Measurements from ENCODE around the gene SORBS1. TPM values are rescaled to one million over a fixed set of nuclear protein-coding genes. Genes with fewer than 3 reads are reported as not detected.
A peak's percentile ranks its signal among the peaks of the same experiment; 100 is the strongest.

SORBS1 gene
- total RNA-seq, 4 donors from 2014 or later, result 23.3 to 359 (median 72.2) TPM

DNA sequence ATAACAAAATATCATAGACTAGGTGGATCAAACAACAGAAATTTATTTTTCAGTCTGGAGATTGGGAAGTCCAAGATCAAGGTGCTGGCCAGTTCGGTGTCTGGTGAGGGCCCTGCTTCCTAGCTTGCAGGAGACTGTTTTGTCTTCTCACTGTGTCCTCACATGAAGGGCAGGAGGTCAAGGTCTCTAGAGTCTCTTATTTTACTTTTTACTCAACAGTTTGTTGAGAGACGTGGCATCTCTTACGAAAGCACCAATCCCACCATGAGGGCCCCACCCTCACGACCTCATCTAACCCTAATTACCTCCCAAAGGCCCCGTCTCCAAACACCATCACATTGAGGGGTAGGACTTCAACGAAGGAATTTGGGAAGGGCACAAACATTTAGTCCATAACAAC, 41.2 kb upstream of the SORBS1 start:
- Histone ChIP-seq H3K9me3 (no peaks in the 10 kb centered on the region), H3K27ac (peak overlapping the region in 2 of 4 donors; percentile 44 to 81), H3K36me3 (peaks cover 1 to 33% (median 3%) of the 10 kb centered on the region in 3 donors), H3K4me3 (no peak overlapping the region), H3K4me1 (peaks cover 0 to 7% (median 0%) of the 10 kb centered on the region in 3 donors), H3K27me3 (no peaks in the 10 kb centered on the region)
- no peak for TF ChIP-seq POLR2A (IDR thresholded peaks at IDR 0.05)
- TF ChIP-seq, protein P1, sequence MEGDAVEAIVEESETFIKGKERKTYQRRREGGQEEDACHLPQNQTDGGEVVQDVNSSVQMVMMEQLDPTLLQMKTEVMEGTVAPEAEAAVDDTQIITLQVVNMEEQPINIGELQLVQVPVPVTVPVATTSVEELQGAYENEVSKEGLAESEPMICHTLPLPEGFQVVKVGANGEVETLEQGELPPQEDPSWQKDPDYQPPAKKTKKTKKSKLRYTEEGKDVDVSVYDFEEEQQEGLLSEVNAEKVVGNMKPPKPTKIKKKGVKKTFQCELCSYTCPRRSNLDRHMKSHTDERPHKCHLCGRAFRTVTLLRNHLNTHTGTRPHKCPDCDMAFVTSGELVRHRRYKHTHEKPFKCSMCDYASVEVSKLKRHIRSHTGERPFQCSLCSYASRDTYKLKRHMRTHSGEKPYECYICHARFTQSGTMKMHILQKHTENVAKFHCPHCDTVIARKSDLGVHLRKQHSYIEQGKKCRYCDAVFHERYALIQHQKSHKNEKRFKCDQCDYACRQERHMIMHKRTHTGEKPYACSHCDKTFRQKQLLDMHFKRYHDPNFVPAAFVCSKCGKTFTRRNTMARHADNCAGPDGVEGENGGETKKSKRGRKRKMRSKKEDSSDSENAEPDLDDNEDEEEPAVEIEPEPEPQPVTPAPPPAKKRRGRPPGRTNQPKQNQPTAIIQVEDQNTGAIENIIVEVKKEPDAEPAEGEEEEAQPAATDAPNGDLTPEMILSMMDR (IDR thresholded peaks at IDR 0.05), result no peak
- intact Hi-C loops (cut with DNase I), result loop anchor here (5.0 kb wide), 2 partner anchors 170 to 230 kb away; no protein-coding TSS in a partner anchor
- WGBS, 2 donors, result 80 to 83% methylated on average over 6 of the region's 6 CpGs
- DNase-seq, result no peak

DNA sequence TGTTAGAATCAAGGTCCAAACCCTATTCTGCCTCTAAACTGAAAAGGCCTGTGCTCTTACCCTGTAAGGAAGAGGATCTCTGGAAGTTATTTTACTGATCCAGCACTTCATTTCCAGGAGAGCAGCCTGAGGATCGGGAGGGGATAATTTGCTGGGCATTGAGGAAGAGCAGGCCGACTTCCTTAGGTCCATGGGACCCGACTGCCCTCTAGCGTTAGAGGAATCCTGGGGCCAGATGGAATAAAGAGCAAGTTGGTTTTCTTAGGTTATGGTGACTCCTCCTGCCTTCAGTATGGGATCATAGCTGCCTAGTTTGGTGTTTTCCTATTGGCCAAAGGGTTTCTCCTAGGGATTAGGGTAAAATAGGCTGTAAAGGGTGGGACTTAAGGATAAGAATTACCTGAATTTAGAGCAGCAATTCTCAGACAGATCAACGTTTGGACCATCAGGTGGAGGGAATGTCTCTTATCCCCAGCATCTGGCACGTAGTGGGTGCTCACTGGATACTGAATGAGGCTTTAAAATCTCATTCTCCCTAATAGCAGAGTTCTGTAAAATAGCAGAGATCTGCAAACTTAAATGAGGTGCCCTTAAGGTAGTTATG, 40.0 kb upstream of the SORBS1 start:
- Histone ChIP-seq H3K27ac (peak overlapping the region in 3 of 4 donors; percentile 49 to 81 (median 51)), H3K4me1 (peaks cover 0 to 4% (median 0%) of the 10 kb centered on the region in 3 donors), H3K9me3 (no peaks in the 10 kb centered on the region), H3K4me3 (no peak overlapping the region), H3K36me3 (peaks cover 0 to 21% (median under 1%) of the 10 kb centered on the region in 3 donors), H3K27me3 (no peaks in the 10 kb centered on the region)
- intact Hi-C loops (cut with DNase I), result loop anchor here (5.0 kb wide), 2 partner anchors 169 to 229 kb away; no protein-coding TSS in a partner anchor
- TF ChIP-seq POLR2A (IDR thresholded peaks at IDR 0.05), result no peak
- TF ChIP-seq, protein P1 (IDR thresholded peaks at IDR 0.05), result peak; percentile 76 to 95 (median 89)
- 16 to 48% methylated on average over 2 to 6 of the region's 6 CpGs for WGBS, 2 donors
- no peak for DNase-seq

DNA sequence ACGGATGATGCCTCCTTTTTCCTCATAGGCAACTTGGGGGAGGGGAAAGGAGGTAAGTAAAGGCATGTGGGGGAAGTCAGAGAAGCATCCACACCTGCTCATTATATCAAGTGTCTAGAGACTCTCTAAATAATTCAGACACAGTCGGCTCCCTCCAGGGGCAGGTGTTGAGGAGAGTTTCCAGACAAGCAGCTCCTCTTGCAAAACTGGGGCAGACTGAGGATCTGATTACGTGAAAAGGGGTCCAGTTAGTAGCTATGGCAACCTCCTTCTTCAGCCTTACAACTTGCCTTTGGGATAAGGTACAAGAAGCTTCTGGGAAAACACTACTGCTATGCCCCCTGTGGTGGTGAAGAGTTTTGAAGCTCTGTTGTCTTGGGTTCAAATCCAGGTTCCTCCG, 39.0 kb upstream of the SORBS1 start:
- intact Hi-C loops (cut with DNase I), result loop anchor here (5.0 kb wide), 2 partner anchors 168 to 228 kb away; no protein-coding TSS in a partner anchor
- Histone ChIP-seq H3K9me3 (no peaks in the 10 kb centered on the region), H3K4me3 (no peak overlapping the region), H3K27me3 (no peaks in the 10 kb centered on the region), H3K27ac (no peak overlapping the region), H3K4me1 (no peaks in the 10 kb centered on the region), H3K36me3 (peaks cover 0 to 10% (median 0%) of the 10 kb centered on the region in 3 donors)
- WGBS, 2 donors, result 76 to 86% methylated on average over 3 to 4 of the region's 4 CpGs
- no peak for TF ChIP-seq POLR2A (IDR thresholded peaks at IDR 0.05)
- TF ChIP-seq, protein P1 (IDR thresholded peaks at IDR 0.05), result no peak
- DNase-seq, result no peak

DNA sequence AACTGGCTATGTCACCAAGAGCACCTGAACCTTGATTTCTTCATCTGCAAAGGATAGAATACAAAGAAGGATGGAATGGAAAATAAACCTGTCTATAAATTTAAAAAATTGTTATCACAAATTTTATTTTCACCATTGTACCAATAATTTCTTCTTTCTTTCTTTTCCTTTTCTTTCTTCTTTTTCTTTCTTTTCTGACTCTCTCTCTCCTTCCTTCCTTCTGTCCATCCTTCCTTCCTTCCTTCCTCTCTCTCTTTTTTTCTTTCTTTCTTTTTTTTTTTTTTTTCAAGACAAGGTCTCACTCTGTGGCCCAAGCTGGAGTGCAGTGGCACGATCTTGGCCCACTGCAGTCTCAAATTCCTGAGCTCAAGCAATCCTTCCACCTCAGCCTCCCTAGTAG, 36.6 kb upstream of the SORBS1 start:
- H3K36me3 ChIP-seq, result no peaks in the 10 kb centered on the region
- no peaks in the 10 kb centered on the region for H3K4me1 ChIP-seq
- intact Hi-C loops (cut with DNase I), result no loop called here
- no peak for DNase-seq
- TF ChIP-seq, protein P1 (IDR thresholded peaks at IDR 0.05), result no peak
- 79 to 90% methylated on average over 1 of the region's 1 CpG for WGBS, 2 donors
- H3K27me3 ChIP-seq, result no peaks in the 10 kb centered on the region
- H3K4me3 ChIP-seq, result no peak overlapping the region
- no peaks in the 10 kb centered on the region for H3K9me3 ChIP-seq
- no peak overlapping the region for H3K27ac ChIP-seq

DNA sequence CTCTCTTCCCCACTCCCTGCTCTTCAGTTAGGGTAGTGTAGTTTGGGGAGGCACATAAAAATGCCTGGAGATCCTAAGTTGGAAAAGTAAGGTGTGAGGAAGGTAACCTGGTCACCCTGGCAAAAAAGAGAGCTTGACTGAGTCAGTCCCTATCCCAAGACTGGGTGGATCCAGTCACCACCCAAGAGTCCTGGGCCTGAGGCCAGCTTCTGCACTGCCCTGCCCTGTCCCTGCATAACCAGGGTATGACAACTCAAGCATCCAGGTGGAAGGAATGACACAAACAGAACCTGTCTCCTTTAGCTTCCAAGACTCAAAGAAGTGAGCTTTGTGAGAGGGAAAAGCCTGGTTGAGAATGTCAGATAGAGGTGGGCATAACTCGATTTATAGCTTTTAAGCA, 26.9 kb upstream of the SORBS1 start:
- no peak overlapping the region for H3K4me3 ChIP-seq
- WGBS, 2 donors, result 64 to 100% methylated on average over 1 of the region's 1 CpG
- intact Hi-C loops (cut with DNase I), result no loop called here
- H3K27ac ChIP-seq, result no peak overlapping the region
- H3K27me3 ChIP-seq, result no peaks in the 10 kb centered on the region
- DNase-seq, result no peak
- peaks cover 0 to 4% (median 0%) of the 10 kb centered on the region in 3 donors for H3K4me1 ChIP-seq
- H3K36me3 ChIP-seq, result no peaks in the 10 kb centered on the region
- TF ChIP-seq, protein P1 (IDR thresholded peaks at IDR 0.05), result no peak
- H3K9me3 ChIP-seq, result no peaks in the 10 kb centered on the region
